NOMO-1 (cell line): ENCODE results near the gene REEP1.
A peak's percentile ranks its signal among the peaks of the same experiment; 100 is the strongest.

Experiments used
- DNase-seq, 2 experiments: peaks; one replicate each; lab custom pipeline; 2025; ENCODE audit not compliant: unreplicated experiment in 2 of 2; lab: John Stamatoyannopoulos, UW

The REEP1 gene

DNA sequence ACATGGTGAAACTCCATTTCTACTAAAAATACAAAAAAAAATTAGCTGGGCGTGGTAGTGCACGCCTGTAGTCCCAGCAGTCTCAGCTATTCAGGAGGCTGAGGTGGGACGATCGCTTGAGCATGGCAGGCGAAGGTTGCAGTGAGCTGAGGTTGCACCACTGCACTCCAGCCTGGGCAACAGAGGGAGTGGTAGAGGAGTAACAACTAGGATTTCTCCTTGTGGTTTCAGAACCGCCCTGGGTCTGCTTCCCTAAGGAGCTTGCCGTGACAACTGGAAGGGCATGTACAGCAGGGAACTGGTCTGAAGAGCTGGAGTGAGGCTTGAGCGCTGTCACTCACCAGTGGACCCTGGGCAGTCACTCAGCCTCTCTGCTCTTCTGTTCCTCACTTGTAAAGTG is 29.1 kb downstream of the REEP1 start:
- no peak for DNase-seq

DNA sequence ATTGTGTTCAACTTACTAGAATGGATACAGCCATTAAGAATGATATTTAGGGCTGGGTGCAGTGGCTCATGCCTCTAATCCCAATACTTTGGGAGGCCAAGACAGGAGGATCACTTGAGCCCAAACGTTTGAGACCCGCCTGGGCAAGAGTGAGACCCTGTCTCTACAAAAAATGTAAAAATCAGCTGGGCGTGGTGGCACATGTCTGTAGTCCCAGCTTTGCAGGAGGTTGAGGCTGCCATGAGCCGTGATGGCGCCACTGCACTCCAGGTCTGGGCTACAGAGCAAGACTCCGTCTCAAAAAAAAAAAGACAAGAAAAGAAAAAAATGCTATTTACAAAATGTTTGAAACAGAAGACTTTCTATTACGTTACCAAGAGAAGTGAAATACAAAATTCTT is 30.0 kb downstream of the REEP1 start:
- DNase-seq: no peak

DNA sequence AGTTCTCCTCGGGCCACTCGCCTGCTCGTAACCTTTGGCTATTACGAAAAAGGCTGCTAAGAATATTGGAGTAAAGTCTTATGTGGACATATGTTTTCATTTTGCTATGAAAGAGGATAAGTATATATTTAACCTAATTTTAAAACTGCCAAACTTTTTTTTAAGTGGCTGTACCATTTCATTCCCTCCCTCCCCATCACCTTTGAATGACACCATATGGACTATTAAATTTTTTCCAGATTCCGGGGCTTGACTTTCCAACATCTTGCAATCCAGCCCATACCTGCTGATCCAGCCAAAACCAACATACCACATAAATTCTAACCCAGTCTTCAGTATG is 31.5 kb downstream of the REEP1 start:
- no peak for DNase-seq

DNA sequence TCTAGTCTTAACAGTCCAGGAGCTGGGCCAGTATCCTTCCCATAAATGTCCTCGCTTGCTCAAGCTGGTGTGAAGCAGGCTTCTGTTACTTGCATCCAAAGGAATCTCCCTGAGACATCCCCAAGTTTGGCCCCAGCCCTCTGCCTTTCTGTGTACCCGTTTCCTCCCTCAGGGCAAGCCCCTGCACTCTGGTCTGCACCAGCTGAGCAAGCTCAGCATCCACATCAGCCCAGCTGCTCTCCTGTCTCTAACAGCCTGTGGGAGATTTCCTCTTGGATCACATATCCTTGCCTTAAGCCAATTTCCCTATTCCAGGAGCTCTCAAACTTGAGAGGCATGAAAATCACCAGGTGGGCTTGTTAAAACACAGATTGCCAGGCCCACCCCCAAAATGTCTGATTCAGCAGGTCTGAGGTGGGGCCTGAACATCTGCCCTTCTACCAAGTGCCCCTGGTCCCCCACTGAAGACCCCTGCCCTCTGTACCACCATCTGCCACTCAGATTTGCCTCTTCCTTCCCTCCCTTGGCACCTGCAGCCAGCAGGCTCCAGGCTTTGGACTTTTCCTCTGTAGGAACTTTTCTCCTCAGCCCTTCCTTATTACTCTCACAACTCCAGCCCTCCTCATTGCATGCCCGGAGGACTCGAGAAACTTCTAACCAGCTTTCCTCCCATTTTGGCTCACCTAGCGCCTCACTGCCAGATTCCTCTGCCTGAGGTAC is 32.1 kb downstream of the REEP1 start:
- DNase-seq: no peak

DNA sequence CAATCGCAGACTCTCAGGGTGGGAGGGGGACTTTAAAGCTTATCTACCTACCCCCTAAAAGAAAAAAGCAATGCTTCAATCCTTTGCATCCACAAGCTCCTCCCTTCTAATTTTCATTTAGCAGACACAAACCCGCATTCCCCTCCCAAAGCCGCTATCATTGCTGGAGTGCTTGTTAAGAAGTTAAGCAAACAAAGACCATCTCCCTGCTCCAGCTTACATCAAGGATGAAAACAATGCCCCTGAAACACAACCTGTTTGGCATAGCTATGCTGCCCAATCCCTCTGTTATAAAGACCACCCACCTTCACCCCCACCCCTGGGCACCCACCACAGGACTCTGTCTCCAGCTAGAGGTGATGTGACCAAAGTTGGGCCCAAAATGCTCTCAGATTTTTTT is 33.0 kb downstream of the REEP1 start:
- DNase-seq: no peak

DNA sequence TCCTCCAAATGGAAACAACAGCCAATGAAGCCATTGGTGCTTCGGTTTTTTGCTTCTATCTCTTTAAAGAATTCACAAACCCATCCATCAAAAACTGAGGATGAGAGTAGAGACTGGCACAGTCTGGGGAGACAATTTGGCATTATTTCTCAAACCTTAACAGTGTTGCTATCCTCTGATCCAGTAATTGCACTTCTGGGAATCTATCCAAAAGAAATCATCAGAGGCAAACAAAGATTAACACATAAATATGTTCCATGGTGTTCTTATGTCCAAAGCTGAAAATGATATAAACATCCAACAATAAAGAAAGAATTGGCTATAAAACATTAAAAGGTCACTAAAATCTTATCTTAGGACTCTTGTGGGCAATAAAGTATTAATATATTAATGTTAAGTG is 35.1 kb downstream of the REEP1 start:
- DNase-seq: no peak

DNA sequence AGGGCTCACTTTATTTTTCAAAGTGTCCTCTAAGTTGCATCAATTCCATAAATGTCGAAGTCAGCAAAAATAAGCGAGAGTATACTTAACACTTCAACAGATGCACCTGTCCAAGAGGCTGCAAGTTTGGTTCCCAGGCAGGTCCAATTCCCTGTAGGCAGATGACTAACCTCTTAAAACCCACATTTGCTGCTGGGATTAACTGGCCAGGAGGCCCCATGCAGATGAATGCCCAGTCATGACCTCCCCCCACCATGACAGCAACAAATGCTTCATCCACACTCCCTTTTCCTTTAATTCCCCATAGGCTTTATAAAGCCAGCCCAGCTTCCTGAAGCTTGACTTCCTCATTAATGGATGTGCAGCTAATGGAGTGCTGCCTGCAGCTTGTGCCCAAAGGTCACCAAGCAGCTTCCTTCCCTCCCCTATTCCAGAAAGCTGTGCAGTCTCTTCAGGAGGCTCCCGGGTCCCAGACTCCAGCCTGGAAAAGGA is 35.7 kb downstream of the REEP1 start:
- no peak for DNase-seq

DNA sequence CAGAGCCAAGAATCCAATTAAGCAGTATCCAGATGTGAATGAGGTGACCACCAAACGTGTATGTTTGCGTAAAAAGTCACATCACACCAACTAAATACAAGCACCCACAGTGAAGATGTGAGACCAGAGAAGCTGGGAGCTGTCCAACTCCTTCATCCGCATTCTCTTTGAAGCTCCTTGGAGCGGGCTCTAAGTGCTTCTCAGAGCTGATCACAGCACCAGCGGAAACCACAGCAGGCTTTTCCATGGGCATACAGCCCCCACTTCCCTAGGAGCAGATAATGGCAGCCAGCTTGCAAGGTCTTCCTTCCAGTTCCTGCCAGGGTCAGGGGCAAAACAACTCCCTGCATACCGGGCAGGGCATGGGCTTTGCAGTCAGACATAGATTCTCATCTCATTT is 36.4 kb downstream of the REEP1 start:
- no peak for DNase-seq

DNA sequence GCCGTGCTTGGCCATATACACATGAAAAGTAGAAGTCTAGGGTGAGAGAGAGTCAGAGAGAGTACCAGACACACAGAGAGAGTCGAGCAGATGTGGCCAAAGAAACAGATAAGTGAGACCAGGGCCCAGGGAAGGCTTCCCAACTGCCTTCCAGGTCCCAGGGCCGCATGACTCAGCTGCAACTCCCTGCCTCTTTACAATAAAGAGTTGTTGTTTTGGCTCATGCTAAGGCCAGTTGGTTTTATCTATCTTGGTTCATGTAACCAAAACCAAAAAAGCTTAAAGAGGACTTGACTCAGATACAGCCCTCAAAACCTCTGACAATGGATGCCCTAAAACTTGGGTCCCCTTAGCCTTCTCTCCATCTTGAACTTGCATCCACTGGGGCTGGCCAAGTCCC is 36.9 kb downstream of the REEP1 start:
- DNase-seq: no peak

DNA sequence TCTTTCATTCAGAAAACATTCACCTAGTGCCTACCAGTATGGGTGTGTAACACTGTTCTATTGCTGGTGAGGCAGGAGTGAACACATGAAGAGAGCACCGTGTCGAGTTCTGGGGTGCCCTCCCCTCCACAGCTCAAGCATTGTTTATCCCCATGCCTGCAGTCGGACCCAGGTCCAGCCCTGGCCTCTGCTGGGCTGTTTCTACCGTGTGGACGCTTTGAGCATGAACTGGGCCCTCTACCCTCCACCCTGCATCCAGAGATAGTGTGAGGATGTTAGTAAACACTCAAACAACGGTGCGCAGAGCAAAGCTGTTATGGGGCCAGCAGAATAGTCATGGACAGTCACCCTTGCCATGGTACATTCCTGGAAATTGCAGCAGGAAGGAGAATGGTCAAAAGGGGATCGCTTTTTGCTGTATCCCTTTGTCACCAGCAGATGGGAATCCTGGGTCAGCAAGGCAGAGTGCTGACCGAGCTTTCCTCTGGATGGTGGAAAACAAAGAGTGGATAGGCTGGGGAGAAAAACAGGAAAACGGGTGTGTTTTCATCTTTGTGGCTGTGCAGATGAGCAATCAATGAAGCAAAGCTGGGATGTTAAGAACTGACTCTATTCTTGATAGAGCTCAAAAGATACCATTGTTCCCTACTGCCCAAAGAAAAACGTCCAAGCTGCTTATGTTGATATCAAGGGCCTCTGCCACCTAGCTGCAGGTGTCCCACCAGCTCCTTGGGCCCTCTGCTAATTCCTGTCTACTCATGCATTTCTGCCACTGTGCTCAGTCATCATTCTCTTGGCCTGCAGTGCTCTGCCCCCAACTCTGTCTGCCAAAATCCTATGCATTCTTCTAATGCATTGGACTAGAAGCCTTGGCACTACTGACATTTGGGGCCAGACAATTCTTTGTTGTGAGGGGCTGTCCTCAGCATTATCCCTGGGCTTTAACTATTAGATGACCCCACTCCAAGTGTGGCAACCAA is 38.7 kb downstream of the REEP1 start:
- DNase-seq: no peak

DNA sequence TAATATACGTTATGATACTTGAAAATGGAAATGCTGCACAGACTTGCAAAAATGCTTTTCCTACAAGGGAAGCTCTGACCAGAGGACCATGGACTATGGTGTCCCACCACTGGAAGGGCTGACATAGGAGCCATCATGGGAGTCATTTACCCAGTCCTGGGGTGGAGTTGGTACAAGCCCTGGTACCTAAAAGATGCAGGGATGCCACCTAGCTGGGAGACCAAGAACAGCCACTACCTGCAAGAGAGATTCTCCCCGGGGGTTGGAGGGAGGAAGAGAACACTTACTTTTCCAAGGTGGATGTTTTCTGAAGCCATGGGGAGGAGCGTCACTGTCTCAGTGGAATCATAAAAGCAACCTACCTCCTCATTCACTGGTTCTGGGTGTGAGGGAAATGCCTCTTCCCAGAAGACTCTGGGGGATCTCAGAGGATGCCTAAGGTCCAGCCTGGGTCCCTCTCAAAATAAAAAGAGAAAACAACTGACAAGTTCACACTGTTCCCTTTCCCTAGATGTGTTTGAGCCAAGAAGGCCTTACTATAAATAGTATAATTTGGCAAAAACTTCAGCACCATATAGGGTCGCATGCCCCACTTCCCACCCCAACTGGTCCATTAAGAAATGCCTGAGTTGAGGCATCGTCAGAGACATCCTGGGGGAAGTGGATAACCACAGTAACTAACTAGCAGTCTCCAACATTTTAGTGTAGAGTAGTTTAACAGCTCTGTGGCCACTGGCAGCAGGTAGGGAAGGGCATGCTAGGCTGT is 39.9 kb downstream of the REEP1 start:
- DNase-seq: peak in 1 of 2 experiments; percentile 10

DNA sequence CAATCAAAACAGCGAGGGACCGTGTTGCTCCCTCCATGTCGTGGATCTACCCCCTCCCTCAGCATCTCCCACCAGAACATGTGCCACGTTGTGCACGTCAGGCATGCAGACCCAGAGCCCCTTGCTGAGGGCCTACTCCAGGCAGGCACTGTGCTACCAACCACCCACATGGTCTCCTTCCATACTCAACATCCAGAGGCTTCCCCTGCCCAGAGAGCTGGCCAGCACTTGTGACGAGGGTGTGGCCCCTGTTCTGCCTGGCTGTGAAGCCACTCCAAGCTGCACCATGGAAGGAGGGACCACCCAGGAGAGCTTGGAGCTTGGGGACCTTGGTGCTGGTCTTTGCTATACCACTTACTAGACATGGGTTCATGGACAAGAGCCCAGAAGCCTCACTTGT is 40.5 kb downstream of the REEP1 start:
- no peak for DNase-seq

DNA sequence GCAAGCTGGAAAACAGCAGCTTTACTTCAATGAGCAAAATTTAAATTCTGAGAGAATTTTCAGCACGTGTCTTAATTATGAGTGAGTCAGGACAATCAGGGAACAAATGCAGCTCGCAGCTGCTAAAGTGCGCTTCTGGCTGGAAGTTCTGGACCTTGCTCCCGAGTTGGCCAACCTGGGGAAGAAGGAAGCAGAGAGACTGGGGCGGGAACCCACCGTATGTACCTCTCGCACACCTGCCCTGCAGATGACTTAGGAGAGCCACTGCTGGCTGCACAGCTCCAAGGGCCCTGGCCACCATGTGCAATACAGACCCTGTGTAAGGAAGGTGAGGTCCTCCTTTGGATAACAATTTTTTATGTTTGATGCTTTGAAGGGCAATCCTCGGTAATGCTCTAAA is 42.4 kb downstream of the REEP1 start:
- no peak for DNase-seq

DNA sequence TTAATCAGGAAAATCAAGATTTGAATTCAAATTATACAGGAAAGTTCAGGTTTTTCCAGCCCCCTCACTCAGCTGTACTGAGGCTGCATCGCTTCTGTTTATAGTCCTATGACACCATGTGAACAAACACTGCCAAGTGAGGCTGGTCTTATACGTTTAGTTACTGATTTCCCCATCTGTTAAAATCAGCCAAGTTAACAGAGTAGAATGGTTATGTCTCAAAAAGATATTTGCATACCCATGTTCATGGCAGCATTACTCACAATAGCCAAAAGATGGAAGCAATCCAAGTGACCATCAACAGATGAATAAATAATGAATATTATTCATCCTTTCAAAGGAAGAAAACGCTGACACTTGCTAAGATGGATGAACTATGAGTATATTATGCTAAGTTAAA is 43.8 kb downstream of the REEP1 start:
- no peak for DNase-seq

DNA sequence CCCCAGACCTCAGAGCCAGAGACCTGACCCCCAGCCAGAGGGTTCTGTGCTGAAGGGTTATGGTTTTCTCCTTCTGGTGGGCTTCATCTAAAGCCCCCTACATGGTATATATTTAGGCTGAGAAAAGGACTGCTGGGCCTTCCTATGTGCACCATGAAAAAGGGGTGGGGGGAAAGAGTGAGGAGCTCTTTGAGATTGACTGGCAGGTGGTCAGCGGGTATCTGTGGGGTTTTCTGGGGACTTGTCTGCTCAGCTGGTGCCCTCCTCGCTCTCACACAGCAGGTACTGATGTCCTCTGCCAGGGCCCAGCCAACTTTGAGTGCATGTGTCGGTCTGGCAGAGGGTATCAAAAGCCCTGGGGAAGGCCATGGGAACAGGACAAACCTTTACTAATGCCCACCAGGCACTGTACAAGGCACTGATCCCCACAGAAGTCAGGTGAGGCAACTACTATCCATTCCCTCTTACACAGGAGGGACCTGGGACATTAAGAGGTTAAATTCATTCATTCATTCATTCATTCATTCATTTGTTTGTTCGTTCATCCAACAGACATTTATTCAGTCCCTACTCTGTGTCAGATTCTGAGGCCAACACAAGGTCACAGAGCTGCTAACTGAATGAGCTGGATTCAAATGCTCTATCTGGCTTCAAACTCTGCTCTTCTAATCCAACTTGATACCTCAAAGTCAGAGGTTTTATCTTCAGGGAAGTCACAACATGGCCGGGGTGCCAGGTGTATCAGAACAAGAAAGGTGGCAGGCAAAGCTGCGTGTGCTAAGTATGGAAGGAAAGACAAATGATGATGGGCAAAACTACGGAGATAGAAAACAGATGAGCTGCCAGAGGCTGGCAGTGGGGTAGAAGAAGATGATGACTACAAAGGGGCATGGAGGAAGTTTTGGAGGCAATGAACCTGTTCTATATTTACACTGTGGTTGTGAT is 44.6 kb downstream of the REEP1 start:
- DNase-seq: no peak

DNA sequence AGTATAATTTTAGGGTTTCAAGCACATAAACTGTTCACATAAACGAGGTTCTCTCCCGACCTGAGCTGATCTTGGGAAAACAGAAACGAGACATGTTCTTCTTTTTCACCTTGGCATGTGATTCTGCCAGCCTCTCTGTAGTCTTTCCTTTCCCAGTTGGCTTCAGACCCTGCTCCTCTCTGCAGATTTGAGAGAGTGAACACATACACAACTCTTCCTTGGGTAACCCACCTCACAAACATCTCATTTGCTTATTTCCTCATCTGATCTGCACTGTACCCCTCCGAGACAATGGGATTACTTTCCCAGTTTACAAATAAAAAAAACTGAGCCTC is 46.1 kb downstream of the REEP1 start:
- DNase-seq: no peak

DNA sequence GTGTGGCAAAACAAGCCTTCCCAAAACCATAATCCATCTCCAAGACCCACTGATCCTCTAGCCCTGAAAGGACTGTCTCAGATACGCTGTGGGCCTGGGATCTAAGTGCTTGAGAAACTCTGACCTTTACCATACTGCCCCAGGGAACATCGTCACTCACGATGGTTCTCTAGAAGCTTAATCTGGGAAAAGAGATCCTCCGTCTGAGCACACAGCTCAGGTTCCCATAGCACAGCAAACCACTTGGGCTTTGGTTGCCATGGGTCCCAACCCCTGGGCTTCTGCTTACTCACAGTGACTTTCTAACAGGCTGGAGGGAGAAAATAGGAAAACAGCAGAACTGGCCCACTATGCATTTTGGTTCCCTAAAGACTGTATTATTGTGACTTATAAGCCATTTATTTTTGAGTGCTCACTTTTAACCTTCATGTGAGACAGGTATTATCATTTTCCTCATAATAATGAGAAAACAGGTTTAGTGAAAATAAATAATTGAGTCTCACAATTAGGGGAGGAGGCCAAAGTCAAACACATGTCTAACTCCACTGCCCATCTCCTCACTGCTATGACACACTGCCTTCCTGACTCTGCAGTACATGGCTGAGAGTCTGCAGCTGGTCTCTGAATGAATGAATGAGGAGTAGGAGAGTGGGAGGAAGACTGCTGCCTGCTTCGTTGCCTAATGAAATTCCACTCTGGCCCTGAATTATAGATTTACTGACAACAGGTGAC is 46.7 kb downstream of the REEP1 start:
- DNase-seq: no peak

DNA sequence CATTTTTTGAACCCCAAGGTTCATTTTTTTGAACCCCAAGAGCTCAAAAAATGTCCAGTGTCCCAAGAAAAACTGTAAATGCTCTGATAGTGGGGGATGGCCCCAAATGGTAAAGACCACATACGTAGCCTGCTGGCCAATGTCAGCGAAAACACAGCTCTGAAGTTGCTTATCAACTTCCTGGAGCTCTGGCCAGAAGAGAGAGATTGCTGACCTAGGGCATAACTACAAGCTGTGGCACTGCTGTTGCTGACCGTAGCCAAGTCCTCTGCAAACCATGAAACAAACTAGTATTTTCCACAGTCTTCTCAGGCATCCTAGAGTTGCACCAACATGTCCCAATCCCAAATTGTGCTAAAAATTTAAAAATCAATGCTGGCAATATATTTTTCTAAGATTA is 50.9 kb downstream of the REEP1 start:
- no peak for DNase-seq

DNA sequence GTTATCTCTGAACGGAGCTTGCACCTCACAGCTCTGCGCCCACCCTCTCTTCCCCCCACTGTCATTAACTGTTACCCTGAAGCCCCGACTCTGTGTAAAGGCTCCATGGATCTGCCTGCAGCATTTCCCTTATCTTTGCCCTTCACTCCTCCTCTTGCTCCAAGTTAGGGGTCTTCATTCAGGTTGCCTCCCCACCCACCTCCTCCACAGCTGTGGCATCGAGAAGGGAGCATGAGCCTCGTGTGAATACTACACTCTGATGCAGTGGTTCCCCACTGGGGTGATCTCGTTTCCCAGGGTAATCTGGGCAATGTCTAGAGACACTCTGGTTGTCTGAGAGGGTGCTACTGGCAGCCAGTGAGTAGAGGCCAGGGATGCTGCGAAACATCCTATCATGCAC is 51.4 kb downstream of the REEP1 start:
- no peak for DNase-seq

DNA sequence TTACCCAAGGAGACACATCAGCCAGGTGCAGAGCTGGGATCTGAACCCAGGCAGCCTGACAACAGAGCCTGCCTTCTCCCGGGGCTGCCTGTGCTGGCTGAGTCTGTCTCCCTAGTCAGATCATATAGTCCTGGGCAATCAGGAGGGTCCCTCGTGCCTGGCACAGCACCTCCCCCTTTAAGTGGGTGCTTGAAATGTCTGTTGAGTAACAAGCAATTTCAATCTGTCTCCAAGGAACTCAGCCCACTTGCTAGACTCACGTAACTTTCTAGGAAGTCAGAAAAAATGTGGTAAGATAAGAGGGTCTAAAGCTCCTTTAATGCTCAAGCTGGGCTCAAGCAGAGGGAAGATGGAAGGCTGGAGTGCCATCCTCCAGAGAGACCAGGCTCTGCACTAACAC is 51.9 kb downstream of the REEP1 start:
- no peak for DNase-seq
